ENCODE results near the gene DRG2. TPM values are rescaled to one million over a fixed set of nuclear protein-coding genes. Genes with fewer than 3 reads are reported as not detected.

The DRG2 gene
- total RNA-seq, 1 donor from 2014 or later = 50.1 TPM

- no peak for DNase-seq (ENCODE audit: extremely low read depth, low read depth, low spot score)
Measured at GRCh38 chr17:18111330-18111971, 23.7 kb downstream of the DRG2 start.

GRCh38 chr17:18115517-18115916 is 27.8 kb downstream of the DRG2 start:
- no peak for DNase-seq (ENCODE audit: extremely low read depth, low read depth, low spot score)

- no peak for DNase-seq (ENCODE audit: extremely low read depth, low read depth, low spot score)
Measured at GRCh38 chr17:18116078-18116477, 28.3 kb downstream of the DRG2 start.

GRCh38 chr17:18117533-18117932 is 29.8 kb downstream of the DRG2 start:
- no peak for DNase-seq (ENCODE audit: extremely low read depth, low read depth, low spot score)

GRCh38 chr17:18117982-18118975 is 30.5 kb downstream of the DRG2 start:
- no peak for DNase-seq (ENCODE audit: extremely low read depth, low read depth, low spot score)

GRCh38 chr17:18119166-18119745 is 31.5 kb downstream of the DRG2 start:
- no peak for DNase-seq (ENCODE audit: extremely low read depth, low read depth, low spot score)

- DNase-seq (ENCODE audit: extremely low read depth, low read depth, low spot score) = no peak
Measured at GRCh38 chr17:18119938-18120337, 32.2 kb downstream of the DRG2 start.

- DNase-seq (ENCODE audit: extremely low read depth, low read depth, low spot score) = no peak
Measured at GRCh38 chr17:18120461-18121017, 32.8 kb downstream of the DRG2 start.

GRCh38 chr17:18121144-18121910 is 33.6 kb downstream of the DRG2 start:
- DNase-seq (ENCODE audit: extremely low read depth, low read depth, low spot score) = no peak

- no peak for DNase-seq (ENCODE audit: extremely low read depth, low read depth, low spot score)
Measured at GRCh38 chr17:18122990-18123753, 35.4 kb downstream of the DRG2 start.

GRCh38 chr17:18124345-18125126 is 36.8 kb downstream of the DRG2 start:
- DNase-seq (ENCODE audit: extremely low read depth, low read depth, low spot score) = no peak

GRCh38 chr17:18129041-18129502 is 41.3 kb downstream of the DRG2 start:
- no peak for DNase-seq (ENCODE audit: extremely low read depth, low read depth, low spot score)

GRCh38 chr17:18132711-18133110 is 45.0 kb downstream of the DRG2 start:
- DNase-seq (ENCODE audit: extremely low read depth, low read depth, low spot score) = no peak

GRCh38 chr17:18136357-18136756 is 48.6 kb downstream of the DRG2 start:
- DNase-seq (ENCODE audit: extremely low read depth, low read depth, low spot score) = no peak

GRCh38 chr17:18138065-18138749 is 50.5 kb downstream of the DRG2 start:
- no peak for DNase-seq (ENCODE audit: extremely low read depth, low read depth, low spot score)

- DNase-seq (ENCODE audit: extremely low read depth, low read depth, low spot score) = no peak
Measured at GRCh38 chr17:18139092-18139491, 51.3 kb downstream of the DRG2 start.

GRCh38 chr17:18139498-18139897 is 51.8 kb downstream of the DRG2 start:
- no peak for DNase-seq (ENCODE audit: extremely low read depth, low read depth, low spot score)

GRCh38 chr17:18139949-18140348 is 52.2 kb downstream of the DRG2 start:
- DNase-seq (ENCODE audit: extremely low read depth, low read depth, low spot score) = no peak

All from glomerular endothelial cell (primary cell).